Activated CD8-positive, alpha-beta memory T cell treated with anti-CD3 and anti-CD28 coated beads, Interleukin-2, amount 10 ng/mL, durations not matched to agents 7 days and 5 days (primary cell): ENCODE measurements around the gene SIRT5. TPM values are rescaled to one million over a fixed set of nuclear protein-coding genes. Genes with fewer than 3 reads are reported as not detected.

Source experiments
- ATAC-seq: fragments of 150-1000 bp; cut with Tn5 transposase; one replicate; pipeline ENCODE4 v1.10.0; 2021; ENCODE audit warnings: moderate library complexity
- CTCF ChIA-PET: fragments of 350-600 bp; sonication (Branson Sonifier 250); formaldehyde crosslinking; loops from one replicate; lab custom pipeline; 2021; ENCODE audit warnings: antibody characterized with exemption; lab: Charles Lee
- DNase-seq: peaks from one replicate; pipeline ENCODE4 v3.0.0-alpha.2; 2020
- H3K27ac Mint-ChIP-seq: one replicate; pipeline ENCODE4 v1.8.0; 2021; ENCODE audit warnings: mild to moderate bottlenecking, mixed read lengths
- H3K27me3 Mint-ChIP-seq: one replicate; pipeline ENCODE4 v1.8.0; 2021; ENCODE audit warnings: mixed read lengths
- H3K36me3 Mint-ChIP-seq: one replicate; pipeline ENCODE4 v1.8.0; 2021; ENCODE audit warnings: mild to moderate bottlenecking, mixed read lengths
- H3K4me1 Mint-ChIP-seq: one replicate; pipeline ENCODE4 v1.8.0; 2021; ENCODE audit warnings: mixed read lengths
- H3K4me3 Mint-ChIP-seq: one replicate; pipeline ENCODE4 v1.8.0; 2021; ENCODE audit warnings: mild to moderate bottlenecking, moderate library complexity, mixed read lengths
- H3K9me3 Mint-ChIP-seq: one replicate; pipeline ENCODE4 v1.8.0; 2022; ENCODE audit warnings: low read depth, mixed read lengths
- total RNA-seq, 2 experiments: library from RNA; stranded (reverse); gene quantifications; one replicate each; pipeline ENCODE4 v1.2.3, GENCODE V29; 2021

The SIRT5 gene
- total RNA-seq, 2 experiments from 2014 or later, result 6.9 to 10.9 TPM

GRCh38 chr6:13604135-13604534 is 29.7 kb downstream of the SIRT5 start:
- no peak overlapping the region for H3K4me3 Mint-ChIP-seq
- H3K36me3 Mint-ChIP-seq, result peaks cover 15% of the 10 kb centered on the region
- ATAC-seq, result no peak
- H3K4me1 Mint-ChIP-seq, result peaks cover 4% of the 10 kb centered on the region
- DNase-seq, result no peak
- CTCF ChIA-PET, result interaction anchor here (2.0 to 2.3 kb wide), 2 partner anchors 11 to 29 kb away, joined by 8 to 11 read pairs; partner anchors contain the start of genes NOL7 and SIRT5
- no peaks in the 10 kb centered on the region for H3K27me3 Mint-ChIP-seq
- no peak overlapping the region for H3K27ac Mint-ChIP-seq
- no peaks in the 10 kb centered on the region for H3K9me3 Mint-ChIP-seq

DNA sequence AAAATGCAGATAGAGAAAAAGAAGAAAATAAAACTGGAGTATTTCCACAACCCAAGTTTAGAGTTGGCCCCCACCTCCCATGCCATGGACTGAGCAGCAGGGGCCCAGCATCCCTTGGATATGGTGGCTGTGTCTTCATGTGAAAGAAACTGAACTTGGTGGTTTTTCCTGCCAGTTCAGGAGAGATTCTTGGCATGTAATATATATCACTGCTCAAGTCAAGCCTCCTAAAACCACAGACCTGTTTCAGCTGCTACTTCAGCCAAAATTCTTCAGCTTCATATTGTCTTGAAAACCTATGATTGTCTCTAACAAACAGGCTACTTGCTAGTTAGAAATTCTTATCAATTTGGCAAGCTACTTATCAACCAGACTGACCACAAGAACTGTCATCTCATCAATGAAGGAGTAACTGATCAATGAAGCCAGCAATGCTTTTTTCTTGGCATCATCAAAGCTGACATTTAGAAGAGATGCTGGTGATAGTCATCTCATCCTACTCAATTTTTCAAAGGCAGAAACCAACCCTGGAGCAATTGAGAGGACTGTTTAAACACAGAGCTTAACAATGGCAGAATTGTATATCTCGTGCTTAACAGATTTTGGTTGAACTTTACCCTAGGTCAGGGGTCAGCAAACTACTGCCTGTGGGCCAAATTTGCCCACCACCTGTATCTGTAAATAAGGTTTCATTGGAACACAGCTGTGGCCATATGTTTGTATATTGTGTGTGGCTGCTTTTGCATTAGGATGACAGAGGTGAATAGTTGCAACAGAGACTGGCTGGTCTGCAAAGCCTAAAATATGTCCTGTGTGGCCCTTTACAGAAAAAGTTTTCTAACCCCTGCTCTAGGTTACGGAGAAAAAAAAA is 30.4 kb downstream of the SIRT5 start:
- CTCF ChIA-PET, result interaction anchor here (0.7 to 2.3 kb wide), 4 partner anchors 10 to 182 kb away, joined by 3 to 11 read pairs (median 6); partner anchors contain the start of genes NOL7 and SIRT5
- Mint-ChIP-seq H3K9me3 (no peaks in the 10 kb centered on the region), H3K36me3 (peaks cover 15% of the 10 kb centered on the region), H3K27me3 (no peaks in the 10 kb centered on the region), H3K4me3 (no peak overlapping the region), H3K4me1 (peaks cover 4% of the 10 kb centered on the region), H3K27ac (no peak overlapping the region)
- no peak for DNase-seq
- no peak for ATAC-seq

DNA sequence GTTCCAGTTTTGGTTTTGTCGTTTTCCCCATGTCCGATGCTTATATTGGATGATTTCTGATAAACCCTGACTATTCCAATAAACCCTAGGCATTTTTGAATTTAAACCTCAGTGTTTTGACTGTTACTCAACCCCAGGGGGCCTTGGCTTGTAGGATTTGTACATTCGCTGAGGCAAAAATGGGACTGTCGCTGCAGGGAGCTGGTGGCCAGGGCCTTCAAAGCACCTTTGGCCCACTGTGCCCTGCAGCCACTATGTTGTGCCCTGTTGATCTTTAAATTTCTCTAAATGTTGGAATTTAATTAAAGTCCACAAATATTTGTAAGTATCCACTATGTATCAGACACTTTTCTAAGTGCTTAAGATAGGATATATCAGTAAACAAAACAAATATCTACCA is 31.2 kb downstream of the SIRT5 start:
- peaks cover 6% of the 10 kb centered on the region for H3K4me1 Mint-ChIP-seq

DNA sequence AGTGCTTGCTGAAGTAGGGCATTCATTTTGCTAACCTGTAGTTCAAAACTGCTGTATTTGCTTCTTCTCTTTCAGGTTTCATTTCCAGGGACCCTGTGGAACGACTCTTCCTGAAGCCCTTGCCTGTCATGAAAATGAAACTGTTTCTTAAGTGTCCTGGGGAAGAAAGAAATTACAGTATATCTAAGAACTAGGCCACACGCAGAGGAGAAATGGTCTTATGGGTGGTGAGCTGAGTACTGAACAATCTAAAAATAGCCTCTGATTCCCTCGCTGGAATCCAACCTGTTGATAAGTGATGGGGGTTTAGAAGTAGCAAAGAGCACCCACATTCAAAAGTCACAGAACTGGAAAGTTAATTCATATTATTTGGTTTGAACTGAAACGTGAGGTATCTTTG is 37.3 kb downstream of the SIRT5 start:
- no peaks in the 10 kb centered on the region for H3K9me3 Mint-ChIP-seq
- peaks cover 41% of the 10 kb centered on the region for H3K4me1 Mint-ChIP-seq
- peaks cover 9% of the 10 kb centered on the region for H3K36me3 Mint-ChIP-seq
- CTCF ChIA-PET, result interaction anchor here (1.6 to 2.1 kb wide), 2 partner anchors 13 to 37 kb away, joined by 3 to 9 read pairs; no protein-coding TSS in a partner anchor
- no peaks in the 10 kb centered on the region for H3K27me3 Mint-ChIP-seq
- no peak for DNase-seq
- peak overlapping the region; percentile 84 for H3K27ac Mint-ChIP-seq
- peak overlapping the region; percentile 53 for H3K4me3 Mint-ChIP-seq
- no peak for ATAC-seq

More for the DNA sequence above, 31.2 kb downstream of the SIRT5 start:
- DNase-seq (no peak), ATAC-seq (no peak)
- H3K36me3 Mint-ChIP-seq, result peaks cover 15% of the 10 kb centered on the region
- CTCF ChIA-PET, result interaction anchor here (1.3 to 2.3 kb wide), 3 partner anchors 9 to 31 kb away, joined by 3 to 11 read pairs (median 8); partner anchors contain the start of genes NOL7 and SIRT5
- H3K4me3 Mint-ChIP-seq, result no peak overlapping the region
- no peaks in the 10 kb centered on the region for H3K9me3 Mint-ChIP-seq
- H3K27me3 Mint-ChIP-seq, result no peaks in the 10 kb centered on the region
- no peak overlapping the region for H3K27ac Mint-ChIP-seq

DNA sequence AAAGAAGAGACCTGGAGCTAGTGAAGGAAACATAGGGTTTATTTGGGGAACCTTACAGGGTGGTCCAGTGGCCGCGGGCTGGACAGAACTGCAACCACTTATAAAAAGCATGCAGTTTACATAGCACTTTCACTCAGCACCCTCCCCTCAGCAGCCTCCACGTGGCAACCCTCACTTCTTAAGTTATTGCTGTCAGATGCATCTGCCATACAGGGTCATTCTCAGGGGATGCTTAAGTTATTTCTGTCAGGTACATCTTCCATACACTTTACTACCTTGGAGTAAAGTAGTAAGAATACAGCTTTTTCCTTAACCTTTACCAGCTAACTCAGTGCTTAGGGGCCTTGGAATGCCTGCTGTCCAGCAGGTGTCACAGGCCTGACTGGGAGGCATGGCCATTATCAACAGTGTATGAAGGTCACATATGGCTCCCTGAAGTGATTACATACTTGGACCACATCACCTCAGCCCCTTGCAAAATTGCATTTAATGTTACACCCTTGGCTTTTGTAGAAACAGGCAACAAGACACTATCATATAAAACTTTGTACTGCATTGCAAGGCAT is 38.7 kb downstream of the SIRT5 start:
- CTCF ChIA-PET, result interaction anchor here (1.5 to 5.3 kb wide), 3 partner anchors 39 to 83 kb away, joined by 3 to 61 read pairs (median 20); partner anchors contain the start of gene SIRT5
- H3K27me3 Mint-ChIP-seq, result no peaks in the 10 kb centered on the region
- no peak overlapping the region for H3K27ac Mint-ChIP-seq
- no peak overlapping the region for H3K4me3 Mint-ChIP-seq
- DNase-seq, result no peak
- no peak for ATAC-seq
- H3K36me3 Mint-ChIP-seq, result peaks cover 17% of the 10 kb centered on the region
- peaks cover 52% of the 10 kb centered on the region for H3K4me1 Mint-ChIP-seq
- no peaks in the 10 kb centered on the region for H3K9me3 Mint-ChIP-seq

DNA sequence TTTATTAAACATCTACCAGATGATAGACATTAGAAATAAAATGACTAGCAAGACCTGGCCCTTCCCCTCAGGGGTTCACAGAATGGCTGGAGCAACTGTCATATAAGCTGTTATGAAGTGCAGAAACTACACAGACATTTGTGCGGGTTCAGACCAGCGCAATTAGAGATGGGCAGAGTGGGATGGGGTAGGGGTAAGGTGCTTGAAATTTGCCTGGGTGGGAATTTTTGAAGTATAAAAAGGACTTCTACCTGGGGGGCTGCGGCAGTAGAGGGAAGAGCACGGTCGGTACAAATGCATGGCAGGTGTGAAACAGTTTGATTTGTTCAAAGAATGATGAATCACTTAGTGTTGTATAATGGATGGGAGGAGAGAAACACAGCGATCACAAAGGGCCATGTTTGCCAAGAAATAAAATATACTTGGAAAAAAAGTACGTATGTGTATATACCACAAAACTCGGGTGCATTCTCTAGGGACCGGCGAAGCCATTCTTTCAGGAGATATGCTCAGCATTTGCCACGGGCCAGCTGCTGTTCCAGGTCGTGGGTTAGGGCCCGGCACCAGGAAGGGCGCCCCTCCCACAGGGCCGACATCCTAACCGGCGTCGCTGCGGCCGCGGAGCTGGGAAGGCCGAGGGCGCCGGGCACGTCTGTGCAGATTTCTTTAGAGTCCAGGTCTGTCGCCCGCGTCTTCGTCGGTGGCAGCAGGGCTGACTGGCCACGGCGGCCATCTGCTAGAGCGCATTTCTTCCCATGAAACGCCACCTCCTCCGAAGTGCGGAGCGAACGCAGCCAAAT is 39.9 kb downstream of the SIRT5 start:
- no peaks in the 10 kb centered on the region for H3K9me3 Mint-ChIP-seq
- DNase-seq (no peak), ATAC-seq (peak; percentile 28)
- H3K27me3 Mint-ChIP-seq, result no peaks in the 10 kb centered on the region
- peaks cover 56% of the 10 kb centered on the region for H3K4me1 Mint-ChIP-seq
- H3K27ac Mint-ChIP-seq, result peak overlapping the region; percentile 94
- CTCF ChIA-PET, result interaction anchor here (1.2 to 5.3 kb wide), 16 partner anchors 9 to 181 kb away, joined by 3 to 61 read pairs (median 6); partner anchors contain the start of genes GFOD1, RANBP9 and SIRT5
- peak overlapping the region; percentile 96 for H3K4me3 Mint-ChIP-seq
- H3K36me3 Mint-ChIP-seq, result peaks cover 25% of the 10 kb centered on the region

DNA sequence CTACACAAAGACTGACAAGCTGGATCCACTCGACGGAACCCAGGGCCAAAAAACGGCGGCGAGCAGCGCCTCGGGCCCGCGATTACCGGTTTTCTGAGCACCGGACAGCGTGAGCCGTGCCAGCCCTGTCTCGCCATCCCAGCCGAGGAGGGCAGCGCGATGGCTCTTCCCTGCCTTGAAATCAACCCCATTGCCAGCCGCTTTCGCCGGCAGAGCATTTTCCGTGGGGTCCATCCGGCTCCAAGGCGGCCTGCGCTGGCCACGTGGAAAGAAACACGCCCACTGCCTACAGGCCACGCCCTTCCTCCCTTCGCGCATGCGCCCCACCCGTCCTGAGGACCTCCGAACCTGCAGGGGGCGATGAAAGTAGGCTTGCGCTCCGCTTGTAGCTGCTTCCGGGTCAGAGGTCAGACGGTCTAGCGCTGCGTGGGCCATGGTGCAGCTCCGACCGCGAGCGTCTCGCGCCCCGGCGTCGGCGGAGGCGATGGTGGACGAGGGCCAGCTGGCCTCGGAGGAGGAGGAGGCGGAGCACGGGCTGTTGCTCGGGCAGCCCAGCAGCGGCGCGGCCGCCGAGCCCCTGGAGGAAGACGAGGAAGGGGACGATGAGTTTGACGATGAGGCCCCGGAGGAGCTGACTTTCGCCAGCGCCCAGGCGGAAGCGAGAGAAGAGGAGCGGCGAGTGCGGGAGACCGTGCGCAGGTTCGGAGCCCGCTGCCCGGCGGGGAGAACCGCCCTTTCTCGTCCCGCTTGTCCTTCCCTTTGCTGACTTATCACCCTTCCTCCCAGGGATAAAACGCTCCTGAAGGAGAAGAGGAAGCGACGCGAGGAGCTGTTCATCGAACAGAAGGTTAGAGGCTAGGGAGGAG is 40.8 kb downstream of the SIRT5 start, which contains the start of gene NOL7:
Gene NOL7, plus strand, starts transcription at position 410 of the 866 bp plus-strand sequence. Its CDS starts 24 bp downstream, at position 434.
- H3K9me3 Mint-ChIP-seq, result no peaks in the 10 kb centered on the region
- ATAC-seq (peak; percentile 92), DNase-seq (peak; percentile 98)
- H3K4me3 Mint-ChIP-seq, result peak within 1 kb of the TSS; percentile 96
- CTCF ChIA-PET, result interaction anchor here (0.8 to 5.3 kb wide), 29 partner anchors 10 to 313 kb away, joined by 3 to 61 read pairs (median 6); partner anchors contain the start of genes GFOD1, RANBP9 and SIRT5
- peaks cover 27% of the 10 kb centered on the region for H3K36me3 Mint-ChIP-seq
- H3K27me3 Mint-ChIP-seq, result no peaks in the 10 kb centered on the region
- peak within 1 kb of the TSS; percentile 94 for H3K27ac Mint-ChIP-seq
- peaks cover 56% of the 10 kb centered on the region for H3K4me1 Mint-ChIP-seq

DNA sequence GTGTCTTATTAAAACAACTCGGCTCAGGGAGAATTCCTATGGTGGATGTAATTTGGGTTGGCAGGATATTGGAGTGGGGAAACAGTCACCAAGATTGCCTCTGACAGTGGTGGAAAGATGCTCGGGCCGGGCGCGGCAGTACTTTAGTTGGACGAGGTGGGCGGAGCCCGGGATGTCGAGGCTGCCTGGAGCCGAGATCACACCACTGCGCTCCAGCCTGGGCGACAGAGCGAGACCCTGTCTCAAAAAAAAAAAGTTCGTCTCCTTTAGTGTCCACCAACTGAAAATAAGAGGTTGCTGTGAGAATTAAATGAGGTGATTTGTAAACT is 41.4 kb downstream of the SIRT5 start:
- CTCF ChIA-PET, result interaction anchor here (0.8 to 5.3 kb wide), 31 partner anchors 9 to 313 kb away, joined by 3 to 61 read pairs (median 6); partner anchors contain the start of genes GFOD1, RANBP9 and SIRT5
- peak; percentile 40 for ATAC-seq
- peak; percentile 65 for DNase-seq
- Mint-ChIP-seq H3K4me3 (peak overlapping the region; percentile 96), H3K9me3 (no peaks in the 10 kb centered on the region), H3K27me3 (no peaks in the 10 kb centered on the region), H3K36me3 (peaks cover 28% of the 10 kb centered on the region), H3K27ac (peak overlapping the region; percentile 94), H3K4me1 (peaks cover 54% of the 10 kb centered on the region)

- DNase-seq (no peak), ATAC-seq (no peak)
- H3K36me3 Mint-ChIP-seq, result peaks cover 34% of the 10 kb centered on the region
- peak overlapping the region; percentile 96 for H3K4me3 Mint-ChIP-seq
- H3K9me3 Mint-ChIP-seq, result no peaks in the 10 kb centered on the region
- CTCF ChIA-PET, result interaction anchor here (1.2 to 5.3 kb wide), 5 partner anchors 8 to 285 kb away, joined by 3 to 61 read pairs (median 4); partner anchors contain the start of gene SIRT5
- H3K27ac Mint-ChIP-seq, result peak overlapping the region; percentile 22
- H3K27me3 Mint-ChIP-seq, result no peaks in the 10 kb centered on the region
- H3K4me1 Mint-ChIP-seq, result peaks cover 44% of the 10 kb centered on the region
Measured at GRCh38 chr6:13617066-13617465, 42.7 kb downstream of the SIRT5 start.

DNA sequence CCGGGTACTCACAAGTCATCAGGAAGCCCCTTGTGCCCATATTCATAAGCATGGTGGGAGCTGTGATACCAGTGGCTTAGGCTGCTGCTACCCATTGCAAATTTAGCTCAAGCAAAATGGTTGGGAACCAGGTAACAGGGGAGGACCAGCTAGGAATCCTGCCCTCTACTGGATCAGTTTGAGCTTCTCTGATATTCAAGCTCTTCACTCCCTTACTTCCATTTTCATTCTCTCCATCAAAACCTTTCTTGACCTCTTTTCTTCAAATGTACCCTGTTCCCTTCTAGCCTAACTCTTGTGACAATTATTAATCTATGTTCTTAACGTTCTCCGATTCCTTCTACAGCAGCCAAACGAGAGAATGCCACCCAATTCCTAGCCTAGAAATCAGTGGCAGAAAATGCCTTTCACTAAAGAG is 50.5 kb downstream of the SIRT5 start:
- ATAC-seq (peak; percentile 78), DNase-seq (no peak)
- Mint-ChIP-seq H3K27me3 (no peaks in the 10 kb centered on the region), H3K4me3 (no peak overlapping the region), H3K4me1 (peaks cover 11% of the 10 kb centered on the region), H3K36me3 (peaks cover 42% of the 10 kb centered on the region), H3K27ac (peak overlapping the region; percentile 13), H3K9me3 (no peaks in the 10 kb centered on the region)
- CTCF ChIA-PET, result interaction anchor here (1.0 to 2.6 kb wide), 8 partner anchors 9 to 442 kb away, joined by 3 to 20 read pairs (median 3); partner anchors contain the start of genes NOL7 and RANBP9

- ATAC-seq (no peak), DNase-seq (no peak)
- no peaks in the 10 kb centered on the region for H3K9me3 Mint-ChIP-seq
- CTCF ChIA-PET, result interaction anchor here (0.8 kb wide), 1 partner anchor 24 kb away, joined by 3 read pairs; no protein-coding TSS in a partner anchor
- H3K4me1 Mint-ChIP-seq, result peaks cover 12% of the 10 kb centered on the region
- no peak overlapping the region for H3K27ac Mint-ChIP-seq
- H3K36me3 Mint-ChIP-seq, result peaks cover 45% of the 10 kb centered on the region
- no peaks in the 10 kb centered on the region for H3K27me3 Mint-ChIP-seq
- H3K4me3 Mint-ChIP-seq, result no peak overlapping the region
Measured at GRCh38 chr6:13629459-13630116, 55.2 kb downstream of the SIRT5 start.
